Measurements from ENCODE around the gene PLXDC2.
"Not testable (repeated sequence)": the region's sequence is repeated elsewhere in the genome, so short reads cannot be mapped to it uniquely, and the experiment has no call there.

Gene PLXDC2

DNA sequence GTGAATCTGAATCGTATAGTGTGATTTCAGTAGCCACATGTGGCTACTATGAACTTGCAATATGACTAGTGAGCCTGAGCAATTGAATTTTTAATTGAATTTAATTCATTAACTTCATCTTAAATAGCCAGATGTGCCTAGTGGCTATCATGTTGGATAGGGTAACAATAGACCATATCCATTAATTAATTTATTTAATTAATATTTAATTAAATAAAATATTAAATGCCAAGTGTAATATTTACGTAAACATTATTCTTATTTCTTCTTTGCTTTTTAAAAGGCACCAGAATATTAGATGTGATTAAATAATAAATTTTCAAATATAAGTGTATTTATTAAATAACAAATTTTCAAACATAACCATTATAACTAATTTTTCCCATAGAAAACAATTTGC lies 354.4 kb downstream of the PLXDC2 start:
- in situ Hi-C loops (cut with MboI; ENCODE audit: low sequenced_read_pairs), result no loop called here

DNA sequence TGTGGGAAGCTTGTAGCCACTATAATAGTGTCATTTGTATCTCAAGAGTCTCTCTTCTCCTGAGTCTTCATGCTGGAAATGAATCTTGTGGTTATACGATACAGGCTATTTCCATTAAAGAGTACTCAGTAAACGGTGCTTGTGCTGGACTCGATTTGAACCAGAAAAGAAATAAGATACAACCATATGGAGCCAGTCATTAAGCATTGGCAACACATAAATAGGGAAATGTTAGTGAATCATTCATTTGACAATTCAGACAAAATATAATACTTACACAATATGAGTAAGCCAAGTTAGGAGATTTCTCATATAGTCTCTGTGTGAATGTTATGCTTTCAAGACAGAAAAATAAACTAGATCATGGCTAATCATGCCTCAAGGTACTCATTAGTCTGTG lies 356.8 kb downstream of the PLXDC2 start:
- in situ Hi-C loops (cut with MboI; ENCODE audit: low sequenced_read_pairs), result no loop called here

DNA sequence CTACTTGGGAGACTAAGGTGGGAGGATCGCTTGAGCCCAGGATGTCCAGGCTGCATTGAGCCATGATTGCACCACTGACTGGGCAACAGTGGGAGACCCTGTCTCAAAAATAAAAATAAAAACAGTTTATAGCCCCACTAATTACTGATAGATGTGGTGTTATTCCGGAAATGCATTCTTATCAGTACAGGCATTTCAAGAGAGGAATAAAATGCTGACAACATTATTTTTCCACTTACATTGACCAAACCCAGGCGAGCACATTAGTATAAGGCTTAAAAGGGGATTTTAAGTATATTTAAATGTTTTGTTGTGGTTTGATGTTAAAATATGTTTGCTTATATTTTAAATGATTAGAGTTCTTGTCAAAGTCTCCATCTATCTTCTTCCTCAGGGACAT lies 359.5 kb downstream of the PLXDC2 start:
- in situ Hi-C loops (cut with MboI; ENCODE audit: low sequenced_read_pairs), result no loop called here

DNA sequence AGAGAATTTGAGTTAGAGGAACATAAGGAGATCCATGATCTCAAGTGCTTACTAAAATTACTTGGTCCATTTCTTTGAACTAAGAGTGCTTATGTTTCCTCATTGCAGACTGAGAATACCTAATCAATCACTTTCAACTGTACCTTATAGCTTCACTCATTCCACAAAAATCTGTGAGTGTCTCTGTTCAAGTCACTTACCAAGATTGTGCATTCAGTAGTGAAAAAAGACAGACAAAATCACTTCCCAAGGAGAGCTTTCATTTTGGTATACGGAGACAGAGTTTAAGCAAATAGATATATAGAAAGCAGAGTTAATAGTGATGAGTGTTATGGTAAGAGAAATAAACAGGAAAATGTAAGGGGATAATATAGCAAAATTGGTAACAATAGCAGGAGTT lies 364.5 kb downstream of the PLXDC2 start:
- in situ Hi-C loops (cut with MboI; ENCODE audit: low sequenced_read_pairs), result no loop called here

DNA sequence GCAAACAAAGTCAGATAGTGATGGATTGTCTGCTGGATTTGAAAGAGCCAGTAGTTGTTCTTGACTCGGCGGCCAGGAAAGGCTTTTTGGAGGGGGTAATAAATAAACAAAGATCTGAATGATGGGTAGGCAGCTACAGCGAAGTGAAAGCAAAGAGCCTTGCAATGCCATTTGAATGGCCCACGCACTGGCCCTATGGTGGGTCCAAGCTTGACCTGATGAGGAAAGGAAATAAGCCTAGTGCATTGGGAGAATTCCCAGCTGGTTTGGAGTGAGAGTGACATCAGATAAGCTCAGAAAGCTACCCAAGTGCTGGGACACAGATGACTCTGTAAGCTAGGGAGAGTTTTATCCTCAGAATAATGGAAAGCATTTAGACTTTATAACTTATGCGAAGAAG lies 365.2 kb downstream of the PLXDC2 start:
- in situ Hi-C loops (cut with MboI; ENCODE audit: low sequenced_read_pairs), result no loop called here

DNA sequence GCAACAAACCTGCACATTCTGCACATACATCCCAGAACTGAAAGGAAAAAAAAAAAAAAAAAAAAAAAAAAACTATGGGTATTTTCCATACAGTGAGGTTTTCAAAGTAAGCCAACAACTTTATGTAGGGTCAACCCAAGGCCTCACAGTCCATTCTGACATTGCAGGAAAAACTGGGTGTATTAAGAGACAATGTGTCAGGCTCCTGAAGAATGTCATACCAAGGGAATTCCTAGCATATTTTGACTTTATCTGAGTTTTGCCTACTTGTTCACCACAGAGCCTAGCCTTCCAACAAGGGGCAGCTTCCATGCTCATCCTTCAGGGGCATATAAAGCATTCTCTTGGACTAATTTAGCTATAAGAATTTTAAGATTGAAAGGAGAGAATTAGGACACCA lies 368.9 kb downstream of the PLXDC2 start:
- in situ Hi-C loops (cut with MboI; ENCODE audit: low sequenced_read_pairs), result no loop called here

DNA sequence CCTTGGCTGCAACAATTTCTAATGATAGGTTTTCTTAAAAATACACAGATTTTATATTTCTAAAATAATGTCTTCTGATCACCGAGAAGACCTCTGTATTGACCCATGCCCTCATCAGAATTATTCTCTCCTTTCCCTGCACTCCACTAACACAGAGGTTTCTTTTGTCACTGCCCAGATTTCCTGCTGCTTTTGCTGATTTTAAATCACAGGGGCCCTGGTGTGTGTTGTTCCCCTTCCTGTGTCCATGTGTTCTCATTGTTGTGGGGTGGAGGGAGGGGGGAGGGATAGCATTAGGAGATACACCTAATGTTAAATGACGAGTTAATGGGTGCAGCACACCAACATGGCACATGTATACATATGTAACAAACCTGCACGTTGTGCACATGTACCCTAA lies 375.2 kb downstream of the PLXDC2 start:
- in situ Hi-C loops (cut with MboI; ENCODE audit: low sequenced_read_pairs), result not testable (repeated sequence)

DNA sequence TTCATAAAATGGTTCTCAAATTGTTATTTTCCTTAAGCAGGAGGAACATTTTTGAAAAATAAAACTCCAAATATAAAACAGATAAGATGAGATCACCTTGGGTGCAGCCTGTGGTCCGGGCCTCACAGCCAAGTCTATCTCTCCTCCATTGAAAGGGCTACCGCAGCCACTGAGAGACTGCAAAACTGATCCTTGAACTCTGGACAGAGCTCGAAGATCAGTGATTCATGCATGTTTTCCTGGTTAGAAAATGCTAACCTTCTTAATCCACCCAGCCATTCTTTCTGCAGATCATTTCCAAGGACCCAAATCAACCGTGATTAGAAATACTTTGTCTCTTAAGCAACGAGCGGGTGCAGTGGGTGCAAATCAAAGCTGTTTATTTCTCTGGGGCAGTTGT lies 378.8 kb downstream of the PLXDC2 start:
- in situ Hi-C loops (cut with MboI; ENCODE audit: low sequenced_read_pairs), result no loop called here

DNA sequence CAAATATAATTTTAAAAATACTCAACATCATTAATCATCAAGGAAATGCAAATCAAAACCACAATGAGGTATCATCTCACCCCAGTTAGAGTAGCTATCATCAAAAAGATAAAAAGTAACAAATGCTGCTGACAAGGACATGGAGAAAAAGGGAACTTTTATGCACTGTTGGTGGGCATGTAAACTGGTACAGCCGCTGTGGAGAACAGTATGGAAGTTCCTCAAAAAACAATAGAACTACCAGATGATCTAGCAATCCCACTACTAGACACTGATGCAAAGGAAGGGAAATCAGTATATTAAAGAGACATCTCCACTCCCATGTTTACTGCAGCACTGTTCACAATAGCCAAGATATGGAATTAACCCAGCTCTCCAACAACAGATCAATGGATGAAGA lies 384.5 kb downstream of the PLXDC2 start:
- in situ Hi-C loops (cut with MboI; ENCODE audit: low sequenced_read_pairs), result no loop called here

DNA sequence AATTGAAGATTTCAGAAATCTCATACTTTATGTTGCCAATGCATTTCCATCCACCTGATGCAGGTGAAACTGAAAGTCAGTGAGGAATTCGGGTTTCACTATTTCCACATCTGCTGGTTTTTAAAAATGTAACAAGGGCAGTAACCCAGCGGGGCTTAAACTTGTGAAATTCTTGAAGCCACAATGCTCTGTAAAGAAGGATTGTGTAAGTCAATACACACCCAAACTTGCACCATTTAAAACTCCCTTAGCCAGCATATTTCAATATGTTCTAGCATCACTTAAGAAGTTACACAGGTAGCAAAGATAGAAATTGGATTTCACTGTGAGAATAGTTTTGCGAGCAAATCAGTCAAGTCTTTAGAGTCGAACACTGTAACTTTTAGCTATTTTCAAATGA lies 386.1 kb downstream of the PLXDC2 start:
- in situ Hi-C loops (cut with MboI; ENCODE audit: low sequenced_read_pairs), result no loop called here

DNA sequence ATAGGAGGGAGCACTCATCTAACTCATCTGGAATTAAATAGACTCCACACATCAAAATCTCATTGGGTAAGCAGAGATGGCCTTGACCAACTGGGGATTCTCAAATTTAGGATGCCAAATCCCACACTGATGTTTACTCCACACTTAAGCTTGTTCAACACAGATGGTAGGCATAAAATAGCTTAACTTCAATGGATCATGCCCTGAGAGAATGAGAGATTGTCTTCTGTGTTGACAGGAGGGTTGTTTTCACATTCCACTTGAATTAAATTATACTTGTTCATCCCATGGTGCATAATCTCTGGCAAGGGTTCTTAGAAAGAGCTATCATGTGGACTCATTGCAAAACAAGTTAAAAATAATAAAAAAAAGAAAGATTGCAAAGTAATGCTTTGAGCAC lies 391.4 kb downstream of the PLXDC2 start:
- in situ Hi-C loops (cut with MboI; ENCODE audit: low sequenced_read_pairs), result no loop called here

DNA sequence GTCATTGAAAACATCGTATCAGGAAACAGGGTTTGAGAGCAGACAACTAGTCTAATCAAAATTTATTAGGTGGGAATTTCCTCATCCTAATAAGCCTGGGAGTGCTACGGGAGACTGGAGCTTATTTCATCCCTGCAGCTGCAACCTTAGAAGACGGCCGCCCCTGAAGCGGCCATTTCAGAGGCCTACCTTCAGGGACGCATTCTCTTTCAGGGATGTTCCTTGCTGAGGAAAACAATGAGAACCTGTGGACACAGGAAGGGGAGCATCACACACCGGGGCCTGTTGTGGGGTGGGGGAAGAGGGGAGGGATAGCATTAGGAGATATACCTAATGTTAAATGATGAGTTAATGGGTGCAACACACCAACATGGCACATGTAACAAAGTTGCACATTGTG lies 392.9 kb downstream of the PLXDC2 start:
- in situ Hi-C loops (cut with MboI; ENCODE audit: low sequenced_read_pairs), result not testable (repeated sequence)

DNA sequence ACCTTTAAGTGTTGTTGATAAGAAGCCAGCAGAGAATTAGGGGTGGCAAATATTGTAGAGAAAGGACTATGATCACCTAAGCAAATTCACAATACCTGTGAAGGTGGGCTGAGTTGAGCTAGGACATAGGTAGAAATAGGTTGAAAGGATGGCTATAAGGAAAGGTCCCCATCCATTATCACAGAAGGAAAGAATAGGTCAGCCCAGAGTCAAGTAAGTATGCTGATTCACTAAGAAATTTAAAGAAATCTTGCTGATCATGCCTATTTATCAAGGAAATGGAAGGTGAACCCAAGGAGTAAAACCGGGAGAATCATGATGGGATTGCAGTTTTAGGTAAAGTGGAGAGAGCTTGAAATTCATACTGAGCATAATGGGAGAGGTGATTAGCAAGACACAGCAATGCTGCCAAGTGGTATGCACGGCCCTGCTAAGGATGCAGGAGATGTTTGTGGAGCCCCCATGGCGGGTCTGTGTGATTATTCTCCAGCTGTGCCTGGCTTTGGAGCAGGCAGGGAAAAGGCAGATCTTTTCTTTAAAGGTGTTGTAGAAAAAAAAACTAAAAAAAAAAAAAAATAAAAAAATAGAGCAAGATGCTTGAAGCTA lies 399.4 kb downstream of the PLXDC2 start:
- in situ Hi-C loops (cut with MboI; ENCODE audit: low sequenced_read_pairs), result no loop called here

DNA sequence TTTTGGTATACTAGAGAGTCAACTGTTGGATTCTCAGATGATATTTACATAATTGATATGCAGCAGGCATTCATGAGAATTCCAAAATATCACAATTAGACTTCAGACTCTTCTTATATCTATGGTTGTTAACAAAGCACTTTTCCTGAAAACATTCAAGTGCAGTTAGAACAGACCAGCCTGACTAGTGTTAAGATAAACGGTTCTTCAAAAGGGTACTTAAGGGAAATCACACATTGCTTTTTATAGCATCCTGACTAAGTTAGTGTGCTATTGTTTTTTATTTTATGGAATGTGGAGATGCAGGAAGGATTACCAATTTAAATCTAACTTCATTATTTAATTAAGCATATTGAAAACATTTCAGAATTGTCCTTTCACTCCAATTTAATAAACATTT lies 405.1 kb downstream of the PLXDC2 start:
- in situ Hi-C loops (cut with MboI; ENCODE audit: low sequenced_read_pairs), result no loop called here

DNA sequence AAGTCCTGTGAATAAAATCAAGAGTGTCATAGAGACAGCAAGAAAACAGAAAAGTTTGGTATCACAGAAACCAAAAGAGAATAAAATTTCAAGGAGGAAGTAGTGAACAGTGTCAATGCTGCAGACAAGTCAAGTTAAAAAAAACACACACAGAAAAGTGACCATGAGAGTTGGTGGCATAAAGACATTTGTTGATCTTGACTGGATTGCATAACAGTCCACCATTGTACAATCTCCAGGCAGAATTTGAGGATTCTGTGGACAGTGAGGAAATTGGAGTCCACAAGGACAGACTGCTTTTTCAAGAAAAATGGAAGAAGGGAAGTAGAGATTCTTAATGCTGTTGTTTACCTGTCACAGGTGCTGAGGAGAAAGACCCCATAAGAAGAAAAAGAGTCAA lies 412.5 kb downstream of the PLXDC2 start:
- in situ Hi-C loops (cut with MboI; ENCODE audit: low sequenced_read_pairs), result no loop called here

DNA sequence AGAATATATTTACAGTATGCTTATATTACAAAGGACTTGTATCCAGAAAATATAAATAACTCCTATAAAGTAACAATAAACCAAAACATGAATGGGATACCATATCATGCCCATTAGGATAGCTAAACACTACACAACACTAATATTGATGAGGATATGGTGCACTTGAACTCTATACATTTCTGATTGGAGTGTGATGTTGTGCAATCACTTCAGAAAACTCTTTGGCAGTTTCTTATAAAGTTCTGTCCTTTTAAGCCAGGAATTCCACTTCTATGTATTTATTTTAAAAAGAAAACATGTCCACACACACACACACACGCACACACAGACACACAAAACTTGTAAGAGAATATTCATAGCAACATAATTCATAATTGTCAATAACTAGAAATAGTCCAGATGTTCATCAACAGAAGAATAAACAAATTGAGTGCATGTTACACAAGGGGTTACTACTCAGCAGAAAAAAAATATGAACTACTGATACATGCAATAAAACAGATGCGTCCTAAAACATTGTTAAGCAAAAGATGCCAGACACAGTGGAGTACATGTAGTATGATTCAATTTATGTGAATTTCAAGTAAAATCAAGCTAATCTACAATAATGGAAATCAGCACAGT lies 416.0 kb downstream of the PLXDC2 start:
- in situ Hi-C loops (cut with MboI; ENCODE audit: low sequenced_read_pairs), result no loop called here

DNA sequence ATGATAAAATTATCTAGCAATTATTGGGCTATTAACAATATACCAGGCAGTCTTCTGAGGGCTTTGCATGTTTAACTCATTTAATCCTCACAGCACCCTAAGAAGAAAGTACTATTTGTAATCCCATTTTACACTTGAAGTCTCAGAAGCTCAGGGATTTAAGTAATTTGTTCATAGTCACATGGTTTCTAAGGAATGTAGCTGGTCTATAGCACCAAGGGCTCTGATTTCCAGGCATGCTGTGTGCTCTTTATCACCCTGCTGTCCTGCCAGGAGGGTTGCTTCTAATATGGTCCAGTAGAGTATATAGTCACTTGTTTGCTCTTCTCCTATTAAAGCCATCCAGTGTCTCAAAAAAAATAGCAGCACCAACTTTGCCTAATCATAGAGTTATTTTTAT lies 417.2 kb downstream of the PLXDC2 start:
- in situ Hi-C loops (cut with MboI; ENCODE audit: low sequenced_read_pairs), result no loop called here

DNA sequence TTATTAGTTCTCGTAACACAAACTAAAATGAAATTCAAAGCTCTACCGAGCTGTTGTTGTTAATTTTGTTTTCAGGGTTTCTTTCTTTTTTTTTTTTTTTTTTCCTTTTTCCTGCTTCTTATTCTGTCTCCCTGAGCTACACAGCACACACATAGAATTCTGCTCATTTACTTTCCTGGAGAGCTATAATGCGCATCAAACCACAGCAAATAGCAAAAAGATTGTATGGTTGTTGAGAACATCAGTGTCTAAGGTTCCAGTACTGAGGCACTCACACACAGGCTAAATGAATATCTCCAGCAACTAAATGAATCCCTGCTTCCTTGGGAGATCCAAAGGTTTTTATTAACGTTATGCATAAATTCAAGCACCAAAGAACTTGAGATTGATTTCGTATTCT lies 418.3 kb downstream of the PLXDC2 start:
- in situ Hi-C loops (cut with MboI; ENCODE audit: low sequenced_read_pairs), result no loop called here

DNA sequence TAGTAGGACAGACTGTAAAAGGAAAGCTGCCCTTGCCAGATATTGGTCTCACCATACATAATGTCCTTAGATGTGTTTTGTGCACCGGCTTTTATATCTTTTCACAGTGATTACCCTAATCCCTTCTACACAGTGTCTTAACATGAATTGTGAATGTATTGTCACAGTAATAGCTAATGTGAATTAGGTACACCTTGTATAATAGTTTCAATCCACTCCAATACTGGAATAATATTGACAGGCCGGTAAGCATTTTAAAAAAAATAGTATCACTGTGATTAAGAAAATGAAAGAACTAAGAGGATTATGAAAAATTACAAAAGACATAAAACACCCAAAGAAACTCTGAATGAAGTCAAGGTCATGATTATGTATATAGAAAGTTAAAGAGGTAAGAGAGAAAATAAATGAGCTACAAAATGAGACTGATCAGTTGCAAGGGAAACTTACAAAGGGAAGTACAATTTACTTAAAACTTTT lies 420.9 kb downstream of the PLXDC2 start:
- in situ Hi-C loops (cut with MboI; ENCODE audit: low sequenced_read_pairs), result no loop called here

DNA sequence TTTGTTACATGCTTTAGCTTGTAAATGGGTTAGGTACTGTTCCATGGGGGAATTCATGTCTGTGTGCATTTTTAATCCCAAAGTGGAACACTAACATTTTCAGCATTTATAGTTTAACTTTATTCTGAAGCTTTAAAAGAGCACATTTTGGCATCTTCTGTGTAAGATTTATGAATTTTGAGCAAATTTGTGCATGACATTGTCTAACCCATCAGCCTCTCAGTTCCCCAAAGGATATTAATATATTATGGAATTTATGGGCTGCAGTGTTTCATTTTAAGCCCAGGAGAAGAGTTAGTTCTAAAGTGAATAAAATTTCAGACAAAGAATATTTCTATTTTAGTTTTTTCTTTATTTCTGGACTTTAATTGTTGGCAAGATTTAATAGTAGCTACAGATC lies 421.4 kb downstream of the PLXDC2 start:
- in situ Hi-C loops (cut with MboI; ENCODE audit: low sequenced_read_pairs), result no loop called here

DNA sequence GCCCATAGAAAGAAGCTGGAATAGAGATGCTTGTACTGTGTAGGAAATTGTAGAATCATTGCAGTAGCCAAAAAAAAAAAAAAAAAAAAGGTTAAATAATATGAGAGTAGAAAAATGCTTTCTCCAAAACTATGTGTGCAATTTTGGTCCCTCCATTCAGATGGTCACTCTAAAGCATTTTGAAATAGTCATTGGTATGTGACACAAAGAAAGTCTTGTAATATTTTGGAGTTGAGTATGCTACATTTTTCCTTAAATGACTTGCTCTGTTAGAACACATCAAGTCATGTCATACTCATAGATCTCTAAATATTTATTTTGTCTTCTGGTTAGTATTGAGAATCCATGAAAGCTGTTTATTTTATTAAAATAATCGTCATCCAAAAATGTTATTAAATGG lies 424.4 kb downstream of the PLXDC2 start:
- in situ Hi-C loops (cut with MboI; ENCODE audit: low sequenced_read_pairs), result no loop called here

DNA sequence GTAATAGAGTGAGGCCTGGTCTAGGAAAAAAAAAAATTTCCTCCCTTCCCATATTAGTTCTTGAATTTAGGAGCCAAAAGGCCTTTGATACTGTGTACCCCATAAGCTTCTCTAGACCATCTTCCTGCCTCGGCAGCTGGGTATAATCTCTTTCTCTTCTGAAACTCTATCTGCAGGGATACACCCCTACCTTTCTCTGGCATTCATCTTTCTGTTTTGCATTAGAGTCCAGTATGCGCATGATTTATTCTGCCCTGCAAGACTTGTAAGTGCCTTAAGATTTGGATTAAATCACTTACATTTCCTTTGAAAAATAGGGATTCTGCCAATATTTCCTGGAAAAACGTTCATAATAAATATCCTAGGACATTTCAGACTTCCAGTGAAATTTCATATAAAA lies 431.2 kb downstream of the PLXDC2 start:
- in situ Hi-C loops (cut with MboI; ENCODE audit: low sequenced_read_pairs), result no loop called here

All from HL-60/S4 treated with retinoic acid at 250 ng/mL for 4 days and 3 days (cell line).